Measurements from ENCODE around the gene PCYT1A.
"Not testable (repeated sequence)": the region's sequence is repeated elsewhere in the genome, so short reads cannot be mapped to it uniquely, and the experiment has no call there.

PCYT1A gene

GRCh38 chr3:196210673-196211556 lies 76.6 kb downstream of the PCYT1A start, which contains the start of gene ZDHHC19:
Gene ZDHHC19, minus strand, starts transcription at chr3:196211400. Its CDS starts 85 bp downstream, at chr3:196211315.
- no peak for DNase-seq
- H3K27me3 Mint-ChIP-seq (ENCODE audit: low read depth, poor library complexity) = peaks cover 32% of the 10 kb centered on the region
- H3K27ac Mint-ChIP-seq = peak within 1 kb of the TSS; percentile 49
- TF ChIP-seq CTCF (IDR thresholded peaks at IDR 0.05) = no peak
- peaks cover 52% of the 10 kb centered on the region for H3K4me1 Mint-ChIP-seq
- peaks cover 11% of the 10 kb centered on the region for H3K9me3 Mint-ChIP-seq
- no peak within 1 kb of the TSS for H3K4me3 Mint-ChIP-seq
- H3K36me3 Mint-ChIP-seq (ENCODE audit: low read depth) = peaks cover 5% of the 10 kb centered on the region

GRCh38 chr3:196209944-196210672 lies 77.4 kb downstream of the PCYT1A start:
- not testable (repeated sequence) for H3K4me3 Mint-ChIP-seq

GRCh38 chr3:196208942-196209695 lies 78.4 kb downstream of the PCYT1A start:
- H3K4me1 Mint-ChIP-seq = peaks cover 34% of the 10 kb centered on the region
- H3K9me3 Mint-ChIP-seq = peaks cover 23% of the 10 kb centered on the region
- H3K4me3 Mint-ChIP-seq = no peak overlapping the region
- TF ChIP-seq CTCF (IDR thresholded peaks at IDR 0.05) = no peak
- H3K36me3 Mint-ChIP-seq (ENCODE audit: low read depth) = peaks cover 5% of the 10 kb centered on the region
- H3K27me3 Mint-ChIP-seq (ENCODE audit: low read depth, poor library complexity) = peaks cover 42% of the 10 kb centered on the region
- H3K27ac Mint-ChIP-seq = no peak overlapping the region
- DNase-seq = no peak

More at GRCh38 chr3:196209944-196210672, 77.4 kb downstream of the PCYT1A start:
- H3K9me3 Mint-ChIP-seq = peaks cover 16% of the 10 kb centered on the region
- peak overlapping the region; percentile 68 for H3K27ac Mint-ChIP-seq
- not testable (repeated sequence) for H3K36me3 Mint-ChIP-seq (ENCODE audit: low read depth); DNase-seq
- peaks cover 34% of the 10 kb centered on the region for H3K27me3 Mint-ChIP-seq (ENCODE audit: low read depth, poor library complexity)
- H3K4me1 Mint-ChIP-seq = peaks cover 44% of the 10 kb centered on the region

GRCh38 chr3:196207833-196208607 lies 79.5 kb downstream of the PCYT1A start:
- peak; percentile 64 for DNase-seq
- Mint-ChIP-seq H3K27ac (no peak overlapping the region), H3K36me3 (ENCODE audit: low read depth) (peaks cover 5% of the 10 kb centered on the region)

GRCh38 chr3:196207159-196207832 lies 80.2 kb downstream of the PCYT1A start:
- peak overlapping the region; percentile 67 for H3K4me3 Mint-ChIP-seq
- peaks cover 21% of the 10 kb centered on the region for H3K4me1 Mint-ChIP-seq
- H3K9me3 Mint-ChIP-seq = peaks cover 23% of the 10 kb centered on the region

More at GRCh38 chr3:196207833-196208607, 79.5 kb downstream of the PCYT1A start:
- H3K4me1 Mint-ChIP-seq = peaks cover 28% of the 10 kb centered on the region
- H3K4me3 Mint-ChIP-seq = peak overlapping the region; percentile 67
- peaks cover 23% of the 10 kb centered on the region for H3K9me3 Mint-ChIP-seq
- TF ChIP-seq CTCF (IDR thresholded peaks at IDR 0.05) = no peak
- peaks cover 48% of the 10 kb centered on the region for H3K27me3 Mint-ChIP-seq (ENCODE audit: low read depth, poor library complexity)

GRCh38 chr3:196205442-196206205 lies 81.9 kb downstream of the PCYT1A start:
- H3K27me3 Mint-ChIP-seq (ENCODE audit: low read depth, poor library complexity) = peaks cover 55% of the 10 kb centered on the region
- peaks cover 12% of the 10 kb centered on the region for H3K4me1 Mint-ChIP-seq
- H3K27ac Mint-ChIP-seq; DNase-seq; H3K36me3 Mint-ChIP-seq (ENCODE audit: low read depth); H3K4me3 Mint-ChIP-seq: not testable (repeated sequence)
- peaks cover 23% of the 10 kb centered on the region for H3K9me3 Mint-ChIP-seq

More at GRCh38 chr3:196207159-196207832, 80.2 kb downstream of the PCYT1A start:
- TF ChIP-seq CTCF (IDR thresholded peaks at IDR 0.05) = no peak
- peak; percentile 52 for DNase-seq
- Mint-ChIP-seq H3K36me3 (ENCODE audit: low read depth) (peaks cover 5% of the 10 kb centered on the region), H3K27ac (no peak overlapping the region), H3K27me3 (ENCODE audit: low read depth, poor library complexity) (peaks cover 53% of the 10 kb centered on the region)

Measured in nephron progenitor cell (in vitro differentiated cells).